ENCODE data around the gene ZKSCAN8. TPM values are rescaled to one million over a fixed set of nuclear protein-coding genes. Genes with fewer than 3 reads are reported as not detected.

Gene ZKSCAN8
- total RNA-seq, result 5.4 and 5.7 TPM in 2 replicates

DNA sequence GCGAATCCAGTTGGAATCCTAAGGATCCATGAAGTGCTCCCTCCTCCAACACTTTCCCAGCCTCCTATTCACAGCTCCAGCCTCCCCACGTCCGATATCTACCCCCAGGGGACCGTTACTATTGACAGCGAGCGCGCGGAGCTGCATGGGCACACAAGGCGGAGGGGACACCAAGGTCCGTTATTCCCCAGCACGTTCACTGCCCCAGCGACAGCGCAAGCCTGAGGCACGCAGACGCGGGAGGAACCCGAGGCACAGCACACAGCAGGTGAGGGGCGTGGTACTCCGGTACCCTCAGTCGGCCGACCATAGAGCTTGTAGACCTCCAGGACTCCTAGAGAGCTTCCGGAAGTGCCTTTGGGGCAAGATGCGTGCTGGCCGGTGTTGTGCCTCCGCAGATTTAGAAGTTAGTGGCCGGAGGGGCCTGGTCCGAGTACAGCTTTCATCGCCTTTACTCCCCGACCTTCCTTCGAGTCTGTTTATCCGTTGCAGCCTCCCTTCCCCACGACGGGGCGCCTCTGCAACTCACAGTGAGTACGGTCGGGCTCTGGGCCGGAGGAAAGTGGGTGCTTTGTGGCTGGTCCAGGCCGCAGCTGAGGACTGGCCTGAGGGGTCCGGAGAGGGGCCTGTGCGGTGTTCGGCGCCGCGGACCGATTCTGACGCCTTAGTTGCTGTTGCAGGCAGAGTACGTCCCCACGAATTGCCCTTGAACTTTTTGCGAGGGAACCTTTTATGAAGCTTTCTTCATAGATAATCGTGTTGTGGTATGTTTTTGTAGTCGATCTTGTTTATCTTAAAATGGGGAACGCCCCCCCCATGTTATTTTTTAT lies at the start of gene ZKSCAN8:
Gene ZKSCAN8, plus strand, starts transcription at position 384 of the 830 bp plus-strand sequence. CDS start 6,525 bp downstream, outside the sequence.

DNA sequence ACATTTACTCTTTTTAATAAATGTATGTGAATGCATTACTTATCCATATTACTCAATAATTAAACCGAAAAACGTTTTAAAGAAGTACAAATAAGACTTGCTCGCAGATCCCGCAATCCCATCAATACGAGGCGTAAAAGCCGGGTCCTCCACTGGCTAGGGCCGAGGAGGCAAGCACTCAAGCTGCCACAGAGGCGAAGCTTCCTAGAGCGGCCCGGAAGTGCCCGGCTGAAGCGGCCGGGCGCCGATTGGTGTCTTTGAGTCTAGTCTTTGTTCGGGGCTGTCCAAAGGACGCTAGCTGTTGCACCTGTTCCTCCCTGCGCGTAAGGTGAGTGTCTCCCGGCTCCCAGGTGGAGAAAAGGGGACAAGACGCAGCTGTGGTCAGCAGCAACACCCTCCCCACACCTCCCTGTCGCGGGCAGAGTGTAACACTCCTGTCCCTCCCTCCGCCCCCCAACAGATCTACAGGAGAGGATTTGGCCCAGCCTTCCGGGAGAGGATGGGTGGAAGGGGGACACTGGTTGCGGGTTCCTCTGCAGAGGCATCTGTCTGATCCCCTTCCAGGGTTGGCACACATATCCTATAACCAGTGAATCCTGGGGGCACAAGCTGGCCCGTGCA lies 17.2 kb upstream of the ZKSCAN8 start, which contains the start of gene ZSCAN16:
Gene ZSCAN16, plus strand, starts transcription at position 260 of the 621 bp plus-strand sequence. CDS start 835 bp downstream, outside the sequence.

Other genes with a start within 250 kb of the ZKSCAN8 start
- not detected in 2 replicates for gene OR2B2, start 229.5 kb upstream of the ZKSCAN8 start, total RNA-seq
- gene OR2B6, start 184.6 kb upstream of the ZKSCAN8 start, total RNA-seq, result not detected in 2 replicates
- gene ZNF165, start 61.3 kb upstream of the ZKSCAN8 start, total RNA-seq, result 2.0 and 2.5 TPM in 2 replicates
- gene ZSCAN16, start 17.3 kb upstream of the ZKSCAN8 start, total RNA-seq, result 1.4 and 2.0 TPM in 2 replicates
- gene ZSCAN9, start 83.4 kb downstream of the ZKSCAN8 start, total RNA-seq, result 3.9 and 7.0 TPM in 2 replicates
- 2.6 and 3.1 TPM in 2 replicates for gene ZKSCAN4, start 110.4 kb downstream of the ZKSCAN8 start, total RNA-seq
- 0.56 and 1.0 TPM in 2 replicates for gene NKAPL, start 117.4 kb downstream of the ZKSCAN8 start, total RNA-seq
- 5.0 and 7.4 TPM in 2 replicates for gene ZSCAN26, start 125.3 kb downstream of the ZKSCAN8 start, total RNA-seq
- 1.1 and 2.8 TPM in 2 replicates for gene PGBD1, start 139.7 kb downstream of the ZKSCAN8 start, total RNA-seq
- gene ZSCAN31, start 194.3 kb downstream of the ZKSCAN8 start, total RNA-seq, result 4.2 and 5.0 TPM in 2 replicates
- gene ZKSCAN3, start 208.1 kb downstream of the ZKSCAN8 start, total RNA-seq, result 2.2 and 3.7 TPM in 2 replicates